Skeletal muscle tissue (tissue), 4 donors: ENCODE measurements around the gene AAMP. TPM values are rescaled to one million over a fixed set of nuclear protein-coding genes. Genes with fewer than 3 reads are reported as not detected.
A peak's percentile ranks its signal among the peaks of the same experiment; 100 is the strongest.
"Not testable (repeated sequence)": the region's sequence is repeated elsewhere in the genome, so short reads cannot be mapped to it uniquely, and the experiment has no call there.

Experiments used
- H3K27ac ChIP-seq: one replicate; pipeline ENCODE4 v1.7.0; 2013; ENCODE audit warnings: mild to moderate bottlenecking, low read depth, low read length, inconsistent platforms
- H3K27me3 ChIP-seq, 3 donors: one replicate each; pipeline ENCODE4 v1.7.0; 2013; ENCODE audit warnings: low read length in 3 of 3; ENCODE audit not compliant: control insufficient read depth in 3 of 3, insufficient read depth in 3 of 3
- H3K36me3 ChIP-seq, 3 donors: one replicate each; pipeline ENCODE4 v1.7.0; 2013; ENCODE audit warnings: low read length in 3 of 3; ENCODE audit not compliant: control insufficient read depth in 3 of 3, insufficient read depth in 3 of 3
- H3K4me1 ChIP-seq, 3 donors: one replicate each; pipeline ENCODE4 v1.7.0; 2013; ENCODE audit warnings: low read length in 3 of 3, mild to moderate bottlenecking in 3 of 3; ENCODE audit not compliant: control insufficient read depth in 3 of 3, insufficient read depth in 3 of 3
- H3K4me3 ChIP-seq, 3 donors: one replicate each; pipeline ENCODE4 v1.7.0; 2013; ENCODE audit warnings: low read length in 3 of 3
- H3K9ac ChIP-seq, 3 donors: one replicate each; pipeline ENCODE4 v1.7.0; 2013; ENCODE audit warnings: low read length in 3 of 3, mild to moderate bottlenecking in 3 of 3, moderate library complexity in 2 of 3, low read depth in 1 of 3
- H3K9me3 ChIP-seq, 3 donors: one replicate each; pipeline ENCODE4 v1.7.0; 2013; ENCODE audit warnings: low read length in 3 of 3; ENCODE audit not compliant: control insufficient read depth in 3 of 3
- total RNA-seq: library from RNA; depleted of rRNA; stranded (reverse); fragments of >200 nt; gene quantifications from one replicate; pipeline ENCODE4 v1.2.3, GENCODE V29; 2014
- donor health status: Osteomylitis.

Gene AAMP
- total RNA-seq: 121 TPM

GRCh38 chr2:218269900-218270720 lies at the start of gene AAMP, which contains the start of gene PNKD:
TSS of gene AAMP (minus strand) at chr2:218270137. CDS start at chr2:218270086, 51 bp downstream.
TSS of gene PNKD (plus strand) at chr2:218270519. CDS start at chr2:218270536, 17 bp downstream.
- H3K9me3 ChIP-seq: no peaks in the 10 kb centered on the region
- no peaks in the 10 kb centered on the region for H3K27me3 ChIP-seq
- H3K36me3 ChIP-seq: peaks cover 35 to 42% (median 40%) of the 10 kb centered on the region in 3 donors
- H3K4me3 ChIP-seq: peak within 1 kb of the TSS; percentile 95 to 97 (median 97)
- peaks cover 40 to 50% (median 43%) of the 10 kb centered on the region in 3 donors for H3K4me1 ChIP-seq
- H3K9ac ChIP-seq: peak within 1 kb of the TSS; percentile 94 to 96 (median 95)
- peak within 1 kb of the TSS; percentile 88 for H3K27ac ChIP-seq

GRCh38 chr2:218318241-218318640 lies 48.3 kb upstream of the AAMP start:
- Histone ChIP-seq H3K9me3 (no peaks in the 10 kb centered on the region), H3K36me3 (no peaks in the 10 kb centered on the region), H3K27me3 (no peaks in the 10 kb centered on the region), H3K9ac (no peak overlapping the region), H3K4me1 (peaks cover 5 to 8% (median 7%) of the 10 kb centered on the region in 3 donors), H3K27ac (no peak overlapping the region), H3K4me3 (no peak overlapping the region)

GRCh38 chr2:218317835-218318234 lies 47.9 kb upstream of the AAMP start:
- Histone ChIP-seq H3K4me3 (no peak overlapping the region), H3K27me3 (no peaks in the 10 kb centered on the region), H3K36me3 (no peaks in the 10 kb centered on the region), H3K9me3 (no peaks in the 10 kb centered on the region), H3K4me1 (peaks cover 5 to 8% (median 7%) of the 10 kb centered on the region in 3 donors), H3K27ac (no peak overlapping the region), H3K9ac (no peak overlapping the region)

GRCh38 chr2:218317303-218317630 lies 47.3 kb upstream of the AAMP start:
- no peak overlapping the region for H3K9ac ChIP-seq
- no peak overlapping the region for H3K27ac ChIP-seq
- H3K4me3 ChIP-seq: no peak overlapping the region
- no peaks in the 10 kb centered on the region for H3K36me3 ChIP-seq
- H3K27me3 ChIP-seq: no peaks in the 10 kb centered on the region
- H3K9me3 ChIP-seq: no peaks in the 10 kb centered on the region
- peaks cover 2 to 3% (median 3%) of the 10 kb centered on the region in 3 donors for H3K4me1 ChIP-seq

GRCh38 chr2:218315397-218315796 lies 45.5 kb upstream of the AAMP start:
- Histone ChIP-seq H3K4me3 (no peak overlapping the region), H3K4me1 (no peaks in the 10 kb centered on the region), H3K27me3 (no peaks in the 10 kb centered on the region), H3K9me3 (no peaks in the 10 kb centered on the region), H3K27ac (no peak overlapping the region), H3K9ac (no peak overlapping the region), H3K36me3 (no peaks in the 10 kb centered on the region)

- H3K9ac ChIP-seq, H3K27me3 ChIP-seq, H3K4me1 ChIP-seq, H3K9me3 ChIP-seq, H3K36me3 ChIP-seq, H3K4me3 ChIP-seq, H3K27ac ChIP-seq: not testable (repeated sequence)
Observed at GRCh38 chr2:218314764-218315163, 44.8 kb upstream of the AAMP start.

- Histone ChIP-seq H3K4me1 (no peaks in the 10 kb centered on the region), H3K4me3 (no peak overlapping the region), H3K36me3 (no peaks in the 10 kb centered on the region), H3K9ac (no peak overlapping the region), H3K27me3 (no peaks in the 10 kb centered on the region), H3K27ac (no peak overlapping the region), H3K9me3 (no peaks in the 10 kb centered on the region)
Observed at GRCh38 chr2:218313356-218313755, 43.4 kb upstream of the AAMP start.

- H3K4me1 ChIP-seq: no peaks in the 10 kb centered on the region
- H3K9ac ChIP-seq: no peak overlapping the region
- no peak overlapping the region for H3K4me3 ChIP-seq
- no peak overlapping the region for H3K27ac ChIP-seq
- no peaks in the 10 kb centered on the region for H3K36me3 ChIP-seq
- H3K27me3 ChIP-seq: no peaks in the 10 kb centered on the region
- H3K9me3 ChIP-seq: no peaks in the 10 kb centered on the region
Observed at GRCh38 chr2:218312267-218312756, 42.4 kb upstream of the AAMP start.

- not testable (repeated sequence) for H3K4me1 ChIP-seq, H3K9ac ChIP-seq, H3K27me3 ChIP-seq, H3K9me3 ChIP-seq, H3K4me3 ChIP-seq, H3K36me3 ChIP-seq, H3K27ac ChIP-seq
Observed at GRCh38 chr2:218311541-218312266, 41.8 kb upstream of the AAMP start.
